Ishikawa (cell line): Measurements from ENCODE around the gene TPSG1.

Source experiments
- CEBPB ChIP-seq: IDR thresholded peaks from 2 replicates; pipeline ENCODE4 v1.6.1; 2012
- CREB1 ChIP-seq: IDR thresholded peaks from 2 replicates; pipeline ENCODE4 v1.6.1; 2012; ENCODE audit warnings: low read depth
- EGR1 ChIP-seq: IDR thresholded peaks from 2 replicates; pipeline ENCODE4 v1.6.1; 2012
- EP300 ChIP-seq: IDR thresholded peaks from 2 replicates; pipeline ENCODE4 v1.6.1; 2012; ENCODE audit warnings: borderline replicate concordance
- FOXM1 ChIP-seq: IDR thresholded peaks from 2 replicates; pipeline ENCODE4 v1.6.1; 2012; ENCODE audit warnings: low read depth, borderline replicate concordance
- NFIC ChIP-seq: IDR thresholded peaks from 2 replicates; pipeline ENCODE4 v1.6.1; 2012
- RAD21 ChIP-seq: IDR thresholded peaks from 2 replicates; pipeline ENCODE4 v1.6.1; 2012; ENCODE audit warnings: low read depth
- TAF1 ChIP-seq: IDR thresholded peaks from 2 replicates; pipeline ENCODE4 v1.6.1; 2012; ENCODE audit warnings: low read depth, mild to moderate bottlenecking
- TCF12 ChIP-seq: IDR thresholded peaks from 2 replicates; pipeline ENCODE4 v1.6.1; 2012; ENCODE audit warnings: low read depth
- TEAD4 ChIP-seq: IDR thresholded peaks from 2 replicates; pipeline ENCODE4 v1.6.1; 2012
- YY1 ChIP-seq: IDR thresholded peaks from 2 replicates; pipeline ENCODE4 v1.6.1; 2012; ENCODE audit warnings: low read depth
- ZBTB7A ChIP-seq: IDR thresholded peaks from 2 replicates; pipeline ENCODE4 v1.6.1; 2012; ENCODE audit warnings: low read depth
- TF ChIP-seq, protein P1 (sequence below): IDR thresholded peaks from 2 replicates; pipeline ENCODE4 v1.6.1; 2012
- TF ChIP-seq, protein P2 (sequence below): IDR thresholded peaks from 2 replicates; pipeline ENCODE4 v1.6.1; 2012
- TF ChIP-seq, protein P3 (sequence below): IDR thresholded peaks from 2 replicates; pipeline ENCODE4 v1.6.1; 2012; ENCODE audit warnings: low read depth, mild to moderate bottlenecking

Gene TPSG1

DNA sequence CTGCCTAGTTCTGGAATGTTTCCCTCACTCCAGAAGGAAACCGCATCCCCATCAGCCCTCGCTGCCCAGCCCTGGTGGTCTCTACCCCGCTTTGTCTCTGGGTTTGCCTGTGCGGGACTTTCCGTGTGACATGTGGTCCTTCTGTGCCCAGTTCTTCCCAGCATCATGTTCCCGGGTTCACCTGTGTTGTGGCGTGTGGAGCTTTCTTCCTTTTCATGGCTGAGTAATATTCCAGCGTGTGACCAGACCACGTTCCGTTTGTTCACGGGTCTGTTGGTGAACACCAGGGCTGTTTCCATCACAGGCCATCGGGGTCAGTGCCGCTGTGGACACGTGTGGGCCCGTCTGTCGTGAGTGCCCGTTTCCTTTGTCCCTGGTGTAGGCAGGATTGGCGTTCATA is 40.1 kb downstream of the TPSG1 start:
- no peak for TF ChIP-seq NFIC
- no peak for TF ChIP-seq RAD21
- no peak for TF ChIP-seq YY1
- TF ChIP-seq TAF1 = no peak
- no peak for TF ChIP-seq CEBPB
- TF ChIP-seq, protein P1, sequence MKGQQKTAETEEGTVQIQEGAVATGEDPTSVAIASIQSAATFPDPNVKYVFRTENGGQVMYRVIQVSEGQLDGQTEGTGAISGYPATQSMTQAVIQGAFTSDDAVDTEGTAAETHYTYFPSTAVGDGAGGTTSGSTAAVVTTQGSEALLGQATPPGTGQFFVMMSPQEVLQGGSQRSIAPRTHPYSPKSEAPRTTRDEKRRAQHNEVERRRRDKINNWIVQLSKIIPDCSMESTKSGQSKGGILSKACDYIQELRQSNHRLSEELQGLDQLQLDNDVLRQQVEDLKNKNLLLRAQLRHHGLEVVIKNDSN = no peak
- TF ChIP-seq, protein P2, sequence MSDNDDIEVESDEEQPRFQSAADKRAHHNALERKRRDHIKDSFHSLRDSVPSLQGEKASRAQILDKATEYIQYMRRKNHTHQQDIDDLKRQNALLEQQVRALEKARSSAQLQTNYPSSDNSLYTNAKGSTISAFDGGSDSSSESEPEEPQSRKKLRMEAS = no peak
- TF ChIP-seq ZBTB7A = no peak
- TF ChIP-seq TEAD4 = no peak
- TF ChIP-seq CREB1 = no peak
- TF ChIP-seq, protein P3, sequence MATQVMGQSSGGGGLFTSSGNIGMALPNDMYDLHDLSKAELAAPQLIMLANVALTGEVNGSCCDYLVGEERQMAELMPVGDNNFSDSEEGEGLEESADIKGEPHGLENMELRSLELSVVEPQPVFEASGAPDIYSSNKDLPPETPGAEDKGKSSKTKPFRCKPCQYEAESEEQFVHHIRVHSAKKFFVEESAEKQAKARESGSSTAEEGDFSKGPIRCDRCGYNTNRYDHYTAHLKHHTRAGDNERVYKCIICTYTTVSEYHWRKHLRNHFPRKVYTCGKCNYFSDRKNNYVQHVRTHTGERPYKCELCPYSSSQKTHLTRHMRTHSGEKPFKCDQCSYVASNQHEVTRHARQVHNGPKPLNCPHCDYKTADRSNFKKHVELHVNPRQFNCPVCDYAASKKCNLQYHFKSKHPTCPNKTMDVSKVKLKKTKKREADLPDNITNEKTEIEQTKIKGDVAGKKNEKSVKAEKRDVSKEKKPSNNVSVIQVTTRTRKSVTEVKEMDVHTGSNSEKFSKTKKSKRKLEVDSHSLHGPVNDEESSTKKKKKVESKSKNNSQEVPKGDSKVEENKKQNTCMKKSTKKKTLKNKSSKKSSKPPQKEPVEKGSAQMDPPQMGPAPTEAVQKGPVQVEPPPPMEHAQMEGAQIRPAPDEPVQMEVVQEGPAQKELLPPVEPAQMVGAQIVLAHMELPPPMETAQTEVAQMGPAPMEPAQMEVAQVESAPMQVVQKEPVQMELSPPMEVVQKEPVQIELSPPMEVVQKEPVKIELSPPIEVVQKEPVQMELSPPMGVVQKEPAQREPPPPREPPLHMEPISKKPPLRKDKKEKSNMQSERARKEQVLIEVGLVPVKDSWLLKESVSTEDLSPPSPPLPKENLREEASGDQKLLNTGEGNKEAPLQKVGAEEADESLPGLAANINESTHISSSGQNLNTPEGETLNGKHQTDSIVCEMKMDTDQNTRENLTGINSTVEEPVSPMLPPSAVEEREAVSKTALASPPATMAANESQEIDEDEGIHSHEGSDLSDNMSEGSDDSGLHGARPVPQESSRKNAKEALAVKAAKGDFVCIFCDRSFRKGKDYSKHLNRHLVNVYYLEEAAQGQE = no peak
- no peak for TF ChIP-seq TCF12
- TF ChIP-seq EGR1 = no peak

DNA sequence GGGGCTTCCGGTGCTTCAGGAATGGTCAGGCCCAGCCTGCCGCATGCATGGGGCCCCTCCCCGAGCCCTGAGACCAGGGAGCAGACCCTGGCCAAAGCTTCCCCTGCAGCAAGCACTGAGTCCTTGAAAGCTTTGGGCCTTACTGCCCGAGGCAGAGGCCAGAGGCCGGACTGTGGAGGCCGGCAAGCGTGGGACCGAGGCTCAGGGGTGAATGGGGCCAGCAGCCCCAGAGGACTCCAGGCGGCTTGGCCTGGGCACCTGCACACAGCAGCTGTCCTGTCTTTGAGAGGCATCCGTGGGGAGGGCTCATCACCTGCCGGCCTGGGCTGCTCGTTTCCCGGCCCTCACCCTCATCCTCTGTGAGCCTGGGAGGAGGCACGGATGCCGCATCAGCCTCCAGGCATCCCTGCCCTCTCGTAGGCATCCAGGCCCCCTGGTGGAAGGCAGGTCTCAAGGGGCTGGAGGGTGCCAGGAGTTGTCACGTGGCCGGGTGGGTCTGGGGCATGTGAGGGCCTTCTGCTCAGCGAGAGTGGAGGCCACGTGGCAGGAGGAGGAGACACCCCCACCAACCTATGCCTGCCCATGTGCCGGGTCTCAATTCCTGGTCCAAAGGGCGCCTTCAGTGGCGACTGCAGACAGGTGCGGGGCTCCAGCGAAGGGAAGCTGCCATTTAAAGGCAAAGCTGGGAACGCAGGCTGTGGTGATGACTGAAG is 40.8 kb downstream of the TPSG1 start:
- no peak for TF ChIP-seq ZBTB7A
- no peak for TF ChIP-seq YY1
- TF ChIP-seq CEBPB = no peak
- TF ChIP-seq, protein P1 = peak; percentile 46; the same call in 1 of the 2 replicates

DNA sequence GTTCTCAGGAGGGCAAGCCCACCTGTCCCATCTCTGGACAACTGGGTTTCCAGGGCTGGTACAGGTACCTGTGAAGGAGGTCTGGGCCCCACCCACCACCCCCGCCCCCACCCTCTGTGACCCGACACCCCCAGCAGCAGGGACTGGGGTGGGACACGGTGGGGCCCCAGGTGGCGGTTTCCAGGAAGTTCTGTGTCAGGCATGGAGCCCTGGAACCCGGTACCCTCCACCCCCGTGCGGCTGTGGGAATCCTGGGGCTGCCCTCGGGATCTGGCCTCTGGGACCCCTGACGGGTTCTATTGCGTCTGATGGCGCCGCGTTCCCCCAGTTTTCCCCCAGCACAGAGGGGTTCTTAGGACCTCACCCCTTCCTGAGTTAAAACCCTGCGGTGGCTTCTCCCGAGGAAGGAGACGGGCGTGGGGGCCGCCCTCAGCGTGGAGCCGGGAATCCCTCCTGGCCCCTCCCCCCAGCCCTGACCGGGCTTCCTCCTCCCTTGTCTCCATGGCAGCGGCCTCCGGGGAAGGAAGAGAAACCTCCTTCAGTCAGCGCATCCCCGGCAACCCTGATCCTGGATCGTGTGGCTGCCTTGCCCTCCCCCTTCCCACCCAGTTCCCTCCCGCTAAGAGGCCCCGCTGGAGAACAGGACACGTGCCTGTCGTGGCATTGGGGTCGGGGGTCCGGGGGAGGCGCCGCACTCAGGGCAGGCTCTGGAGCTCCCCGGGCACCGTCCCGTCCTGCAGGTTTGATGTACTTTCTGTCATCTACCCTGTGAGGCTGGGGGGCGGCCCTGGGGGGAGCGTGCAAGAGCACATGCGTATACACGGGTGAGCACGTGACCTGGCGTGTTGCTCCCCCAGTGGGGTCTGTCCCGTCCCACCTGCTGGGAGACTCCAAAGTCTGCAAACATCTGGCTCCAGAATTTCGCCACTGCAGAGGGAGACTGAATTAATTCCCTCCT is 41.8 kb downstream of the TPSG1 start:
- no peak for TF ChIP-seq CEBPB
- no peak for TF ChIP-seq CREB1
- TF ChIP-seq, protein P1 = no peak
- TF ChIP-seq FOXM1 = no peak
- no peak for TF ChIP-seq ZBTB7A
- no peak for TF ChIP-seq TCF12
- TF ChIP-seq RAD21 = no peak
- TF ChIP-seq EGR1 = no peak
- TF ChIP-seq TAF1 = no peak

DNA sequence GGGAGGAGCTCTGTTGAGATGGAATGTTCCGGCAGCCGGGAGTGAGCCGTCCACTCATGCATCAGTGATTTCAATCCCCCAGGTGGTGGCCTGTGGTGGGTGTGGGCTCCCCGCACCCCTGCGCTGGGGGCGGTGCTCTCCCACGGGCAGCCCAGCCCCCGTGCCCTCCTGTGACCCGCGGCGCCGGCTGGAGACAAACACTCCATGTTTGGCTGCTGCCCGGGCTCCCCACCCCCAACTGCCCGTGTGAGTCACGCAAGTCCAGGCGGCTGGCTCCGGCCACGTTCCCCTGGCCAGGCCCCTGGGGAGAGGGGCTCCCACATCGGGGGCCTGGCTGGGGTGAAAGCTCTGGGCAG is 42.8 kb downstream of the TPSG1 start:
- TF ChIP-seq, protein P2 = no peak
- TF ChIP-seq YY1 (no peak), TEAD4 (0 out of 2 replicates have a peak, but pooled peaks have one; percentile 6), TCF12 (peak; percentile 36; the same call in 1 of the 2 replicates), EP300 (peak; percentile 31; the same call in 1 of the 2 replicates), EGR1 (0 out of 2 replicates have a peak, but pooled peaks have one; percentile 48)
- TF ChIP-seq, protein P1 = no peak

DNA sequence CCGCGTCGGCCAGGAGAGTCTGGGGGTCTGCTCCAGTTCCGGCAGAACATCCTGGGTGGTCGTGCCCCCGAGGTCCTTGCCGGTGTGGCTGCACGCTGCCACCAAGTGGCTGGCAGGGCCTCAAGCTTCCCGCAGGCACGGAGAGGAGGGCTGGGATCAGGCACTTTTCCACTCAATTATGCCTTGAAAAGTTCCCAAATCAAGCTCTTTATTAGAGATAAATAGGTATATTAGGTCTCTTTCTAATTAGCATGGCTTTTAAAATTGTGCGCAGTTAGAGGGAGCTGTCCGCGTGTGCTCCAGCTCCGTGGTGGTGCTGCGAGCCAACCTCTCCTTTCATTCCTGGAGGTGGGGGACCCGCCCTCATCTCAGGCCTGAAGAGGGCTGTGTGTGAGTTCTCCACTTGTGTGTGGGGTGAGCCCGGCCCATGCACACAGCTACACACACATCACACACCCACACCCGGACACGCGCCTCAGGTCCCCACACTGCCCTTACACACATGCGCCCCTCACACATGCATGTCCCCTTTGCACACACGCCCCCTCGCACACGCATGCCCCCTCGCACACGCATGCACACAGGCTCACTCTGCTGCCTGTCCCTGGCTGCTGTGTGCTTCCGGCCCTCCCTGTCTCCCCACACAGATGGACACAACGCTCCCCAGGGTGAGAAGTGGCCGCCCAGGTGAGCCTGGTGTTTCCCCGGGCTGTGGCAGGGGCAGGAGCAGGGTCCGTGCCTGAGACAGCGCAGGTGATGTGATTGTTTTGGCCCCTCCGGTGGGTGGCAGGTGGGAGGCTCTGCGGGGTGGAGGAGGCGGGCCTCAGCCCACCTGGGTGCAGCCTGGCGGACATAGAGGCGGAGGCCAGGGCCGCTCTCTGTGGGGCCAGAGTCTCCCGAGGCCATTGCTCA is 43.4 kb downstream of the TPSG1 start:
- TF ChIP-seq TAF1 = no peak
- TF ChIP-seq TCF12 = no peak
- no peak for TF ChIP-seq NFIC
- TF ChIP-seq FOXM1 = no peak
- no peak for TF ChIP-seq EGR1
- TF ChIP-seq, protein P2 = no peak
- no peak for TF ChIP-seq CEBPB
- peak; percentile 14; the same call in 1 of the 2 replicates for TF ChIP-seq RAD21
- no peak for TF ChIP-seq TEAD4
- TF ChIP-seq, protein P1 = no peak
- TF ChIP-seq, protein P3 = 0 out of 2 replicates have a peak, but pooled peaks have one; percentile 19
- no peak for TF ChIP-seq CREB1
